Activated effector memory CD4-positive, alpha-beta T cell treated with Interleukin-2 at 50 U/mL for 16 hours (primary cell): ENCODE results near the gene SAMD14.

Experiments used
- DNase-seq: peaks from one replicate; pipeline ENCODE4 v3.0.0-alpha.2; 2020

Gene SAMD14

GRCh38 chr17:50132104-50132794 lies 2.3 kb upstream of the SAMD14 start:
- DNase-seq = no peak

GRCh38 chr17:50130559-50131305 lies 772 bp upstream of the SAMD14 start:
- no peak for DNase-seq

GRCh38 chr17:50129353-50129727 lies 620 bp downstream of the SAMD14 start:
- DNase-seq = no peak

- no peak for DNase-seq
Measured at GRCh38 chr17:50128441-50129352, 1.3 kb downstream of the SAMD14 start.

- no peak for DNase-seq
Measured at GRCh38 chr17:50127697-50128361, 2.1 kb downstream of the SAMD14 start.

- DNase-seq = no peak
Measured at GRCh38 chr17:50125420-50125997, 4.5 kb downstream of the SAMD14 start.

GRCh38 chr17:50123649-50124349 lies 6.2 kb downstream of the SAMD14 start:
- DNase-seq = no peak

- DNase-seq = no peak
Measured at GRCh38 chr17:50122945-50123344, 7.0 kb downstream of the SAMD14 start.

- DNase-seq = no peak
Measured at GRCh38 chr17:50120475-50121253, 9.3 kb downstream of the SAMD14 start.

GRCh38 chr17:50118828-50119218 lies 11.1 kb downstream of the SAMD14 start:
- no peak for DNase-seq

GRCh38 chr17:50118076-50118827 lies 11.7 kb downstream of the SAMD14 start:
- no peak for DNase-seq

GRCh38 chr17:50117202-50118051 lies 12.5 kb downstream of the SAMD14 start:
- peak; percentile 54 for DNase-seq

- DNase-seq = no peak
Measured at GRCh38 chr17:50115756-50116155, 14.2 kb downstream of the SAMD14 start.

- no peak for DNase-seq
Measured at GRCh38 chr17:50114849-50115357, 15.1 kb downstream of the SAMD14 start.

GRCh38 chr17:50114401-50114800 lies 15.6 kb downstream of the SAMD14 start:
- DNase-seq = no peak

- DNase-seq = no peak
Measured at GRCh38 chr17:50113624-50114320, 16.2 kb downstream of the SAMD14 start.

GRCh38 chr17:50112694-50113093 lies 17.3 kb downstream of the SAMD14 start:
- DNase-seq = no peak
